AG08396 (cell line): Measurements from ENCODE around the gene TMEM178A.
A peak's percentile ranks its signal among the peaks of the same experiment; 100 is the strongest.
"Not testable (repeated sequence)": the region's sequence is repeated elsewhere in the genome, so short reads cannot be mapped to it uniquely, and the experiment has no call there.

Experiments used
- DNase-seq: peaks from one replicate; pipeline ENCODE4 v3.0.0; 2012; ENCODE audit warnings: low spot score, mixed read lengths

TMEM178A gene

DNA sequence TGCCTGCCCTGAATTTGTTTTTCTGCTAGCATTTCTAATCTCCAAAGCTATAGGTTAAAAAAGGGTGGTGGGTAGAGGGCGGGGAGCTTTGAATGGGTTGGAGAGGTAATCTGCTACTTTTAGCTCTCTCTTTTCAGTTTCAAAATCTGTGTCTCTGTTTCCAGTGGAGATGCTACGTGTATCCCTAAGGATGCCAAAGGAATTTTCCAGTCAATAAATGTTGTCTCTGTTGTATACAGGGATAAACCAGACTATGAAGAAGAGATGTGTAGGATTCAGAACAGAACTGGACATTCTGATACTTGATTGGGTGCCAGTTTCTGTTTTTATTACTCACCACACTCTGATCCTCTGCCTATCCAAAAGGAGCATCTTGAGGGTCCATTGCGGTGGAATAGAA lies 50.1 kb downstream of the TMEM178A start:
- DNase-seq, result no peak

DNA sequence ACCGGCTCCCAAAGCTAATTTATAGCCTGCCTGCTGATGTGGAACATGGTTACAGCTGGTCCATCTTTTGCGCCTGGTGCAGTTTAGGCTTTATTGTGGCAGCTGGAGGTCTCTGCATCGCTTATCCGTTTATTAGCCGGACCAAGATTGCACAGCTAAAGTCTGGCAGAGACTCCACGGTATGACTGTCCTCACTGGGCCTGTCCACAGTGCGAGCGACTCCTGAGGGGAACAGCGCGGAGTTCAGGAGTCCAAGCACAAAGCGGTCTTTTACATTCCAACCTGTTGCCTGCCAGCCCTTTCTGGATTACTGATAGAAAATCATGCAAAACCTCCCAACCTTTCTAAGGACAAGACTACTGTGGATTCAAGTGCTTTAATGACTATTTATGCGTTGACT lies 51.4 kb downstream of the TMEM178A start:
- DNase-seq, result no peak

DNA sequence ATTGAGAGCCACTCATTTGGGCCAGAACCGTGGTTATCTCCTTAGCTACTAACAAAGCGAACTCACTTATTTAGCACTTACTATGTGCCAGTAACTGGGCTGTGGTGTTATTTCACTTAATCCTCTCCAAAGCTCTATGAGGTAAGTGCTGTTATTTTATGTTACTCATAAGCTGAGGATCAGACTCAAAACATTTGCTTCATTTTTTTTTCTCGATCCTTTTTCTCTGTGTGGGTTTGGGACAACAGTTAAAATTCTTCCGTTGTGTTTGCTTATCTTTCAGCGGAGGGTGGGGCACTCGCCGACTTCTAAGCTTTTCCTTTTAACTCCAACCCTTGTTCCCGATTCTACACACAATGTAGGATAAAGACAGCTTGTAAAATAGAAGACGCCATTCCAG lies 52.8 kb downstream of the TMEM178A start:
- peak; percentile 21 for DNase-seq

DNA sequence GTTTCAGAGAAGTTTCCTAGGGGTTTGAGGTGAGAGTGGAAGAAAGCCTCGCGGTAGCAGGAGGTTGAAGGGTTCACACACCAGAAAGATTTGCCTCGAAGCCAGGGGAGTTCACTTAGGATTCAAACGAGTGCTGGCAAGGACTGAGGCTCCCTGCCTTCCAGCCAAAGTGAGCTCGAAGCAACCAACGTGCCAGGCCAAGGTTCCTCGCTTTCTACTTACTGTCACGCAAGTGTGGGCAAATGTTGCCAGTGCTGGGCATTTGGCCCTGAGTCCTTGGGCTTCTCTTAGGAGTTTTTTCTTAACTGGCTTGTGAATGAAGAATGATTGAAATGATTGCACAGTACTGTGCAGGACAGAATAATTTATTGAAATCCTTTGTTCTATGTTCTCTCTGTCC lies 53.6 kb downstream of the TMEM178A start:
- DNase-seq, result no peak

DNA sequence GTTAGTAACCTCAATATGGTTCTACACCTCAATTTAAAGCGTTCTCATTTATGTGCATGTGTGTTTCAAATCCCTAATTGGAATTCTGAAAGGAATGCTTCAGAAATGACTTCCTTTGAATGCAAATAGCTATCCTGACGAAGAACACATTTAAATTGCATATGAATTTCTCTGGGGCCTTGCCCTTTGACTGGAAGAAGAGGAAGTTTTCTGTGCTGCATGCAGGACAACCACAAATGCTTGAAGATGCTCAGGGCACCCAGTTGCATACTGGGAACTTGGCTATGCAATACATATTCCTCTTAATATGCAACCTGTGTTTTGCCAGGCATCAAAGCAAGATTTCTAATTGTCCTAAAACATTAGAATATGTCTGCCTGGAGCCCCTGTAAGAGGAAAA lies 55.3 kb downstream of the TMEM178A start:
- no peak for DNase-seq

DNA sequence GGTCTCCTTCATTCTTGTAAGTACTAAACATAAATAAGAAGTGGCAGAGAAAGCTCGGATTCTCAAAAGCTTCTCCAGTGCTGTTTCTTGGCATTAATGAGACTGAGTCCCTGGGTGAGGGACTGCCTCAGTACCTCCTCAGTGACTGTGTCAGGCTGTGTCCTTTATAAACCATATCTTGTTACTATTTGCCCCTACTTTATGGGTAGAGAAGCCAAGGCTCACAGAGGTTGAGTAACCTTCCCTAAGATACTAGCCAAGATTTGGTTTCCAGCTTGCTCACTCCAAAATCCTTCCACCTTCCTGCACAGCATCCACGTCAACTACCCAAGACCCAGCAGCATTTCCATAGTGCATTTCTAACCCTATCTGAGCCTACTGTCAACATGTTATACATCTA lies 57.8 kb downstream of the TMEM178A start:
- no peak for DNase-seq

DNA sequence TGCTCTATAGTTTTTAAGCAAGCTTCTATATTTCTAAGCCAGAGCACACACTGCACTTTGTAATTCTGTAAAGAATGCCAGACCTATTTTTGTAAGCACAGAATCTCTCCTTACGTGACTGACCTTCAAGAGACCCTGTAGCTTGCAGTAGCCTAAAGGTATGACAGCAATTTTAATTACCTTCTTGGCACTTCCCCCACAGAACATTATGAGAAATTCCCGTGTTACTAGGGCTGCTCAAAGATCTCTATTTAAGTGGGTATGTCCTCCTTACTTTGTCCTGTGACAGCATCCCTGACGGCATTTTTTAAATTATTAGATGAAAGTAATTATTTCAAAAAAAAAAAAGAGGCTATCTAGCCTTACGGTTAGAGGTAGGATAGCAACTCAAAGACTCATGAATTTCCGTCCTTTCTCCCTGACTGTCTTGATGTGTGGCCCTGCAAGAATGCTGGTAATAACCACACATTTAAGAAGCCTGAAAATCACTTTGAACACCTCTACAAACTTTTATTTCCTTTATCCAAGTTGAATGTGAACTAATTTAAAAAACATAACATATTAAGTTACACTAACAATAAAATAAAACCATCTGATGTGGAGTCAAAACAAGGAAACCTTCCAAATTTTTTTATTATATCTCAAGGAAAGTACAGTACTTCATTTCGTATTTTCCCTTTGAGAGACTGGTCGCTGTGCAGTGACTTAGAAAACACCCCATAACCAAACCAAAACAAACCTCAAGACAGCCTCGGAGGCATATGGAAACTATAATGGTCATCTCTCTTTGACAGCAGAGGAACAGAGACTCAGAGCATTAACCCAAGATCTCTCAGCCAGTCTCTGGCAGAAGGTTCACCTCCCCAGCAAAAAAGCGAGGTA lies 58.5 kb downstream of the TMEM178A start:
- DNase-seq, result no peak

DNA sequence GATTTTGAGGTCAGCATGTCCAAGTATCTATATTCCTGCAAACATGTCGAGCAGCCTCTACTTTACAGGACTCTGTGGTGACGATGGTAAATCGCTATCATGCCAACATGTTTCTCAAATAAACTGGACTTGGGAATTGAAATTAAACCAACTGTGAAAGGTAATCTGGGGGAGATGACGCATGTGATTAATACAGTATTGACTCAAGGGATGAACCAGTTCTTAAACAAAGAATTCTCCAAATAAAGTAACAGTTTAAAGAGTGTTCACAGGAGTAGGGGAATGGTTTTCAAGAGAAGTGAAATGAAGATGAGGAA lies 59.1 kb downstream of the TMEM178A start:
- DNase-seq, result no peak

DNA sequence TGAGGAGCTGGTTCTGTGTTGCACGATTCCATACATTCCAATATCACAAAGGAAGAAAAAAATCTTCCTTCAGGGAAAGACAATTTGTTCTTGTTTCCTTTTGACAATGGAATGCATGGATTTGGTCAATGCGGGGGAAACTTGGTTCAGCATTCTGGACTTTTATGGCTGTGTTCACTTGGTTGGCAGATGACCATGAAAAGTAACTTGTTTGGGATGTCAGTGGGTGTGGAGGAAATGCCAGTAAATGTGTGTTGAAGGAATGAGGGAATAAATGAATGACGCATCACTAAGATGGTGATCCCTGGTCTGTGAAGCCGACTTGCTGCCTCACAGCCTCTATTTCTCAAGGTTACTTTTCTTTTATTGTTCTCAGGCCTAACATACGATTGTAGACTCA lies 59.7 kb downstream of the TMEM178A start:
- no peak for DNase-seq

DNA sequence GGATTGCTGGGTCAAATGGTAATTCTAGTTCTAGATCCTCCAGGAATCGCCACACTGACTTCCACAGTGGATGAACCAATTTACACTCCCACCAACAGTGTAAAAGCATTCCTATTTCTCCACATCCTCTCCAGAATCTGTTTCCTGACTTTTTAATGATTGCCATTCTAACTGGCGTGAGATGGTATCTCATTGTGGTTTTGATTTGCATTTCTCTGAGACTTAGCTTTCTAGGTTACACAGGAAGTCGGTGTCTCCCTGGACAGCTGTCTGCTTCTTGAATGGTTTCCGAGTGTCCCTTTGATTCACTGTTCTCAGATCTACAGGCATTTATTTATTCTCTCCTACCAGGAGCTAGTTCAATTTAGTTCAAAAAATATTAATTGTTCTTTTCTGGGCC lies 62.4 kb downstream of the TMEM178A start:
- not testable (repeated sequence) for DNase-seq

DNA sequence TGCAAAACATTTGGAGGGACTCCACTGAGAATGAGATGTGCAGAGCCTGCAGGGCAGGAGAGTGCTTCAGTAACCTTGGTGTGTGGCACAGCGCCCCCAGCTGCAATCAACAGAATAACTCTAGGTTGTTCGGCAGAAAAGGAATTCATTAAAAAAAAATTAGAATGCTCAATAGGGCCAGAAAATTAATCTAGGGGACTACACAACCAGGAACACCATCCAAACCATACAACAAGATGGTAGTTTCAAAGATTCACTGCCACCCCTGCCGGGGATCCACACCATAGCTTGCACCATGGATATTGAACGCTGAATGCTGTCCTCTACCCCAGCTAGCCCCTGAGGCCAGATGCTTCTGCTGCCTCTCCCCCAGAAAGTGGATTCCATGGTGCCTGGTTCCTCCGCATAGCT lies 63.2 kb downstream of the TMEM178A start:
- peak; percentile 28 for DNase-seq

DNA sequence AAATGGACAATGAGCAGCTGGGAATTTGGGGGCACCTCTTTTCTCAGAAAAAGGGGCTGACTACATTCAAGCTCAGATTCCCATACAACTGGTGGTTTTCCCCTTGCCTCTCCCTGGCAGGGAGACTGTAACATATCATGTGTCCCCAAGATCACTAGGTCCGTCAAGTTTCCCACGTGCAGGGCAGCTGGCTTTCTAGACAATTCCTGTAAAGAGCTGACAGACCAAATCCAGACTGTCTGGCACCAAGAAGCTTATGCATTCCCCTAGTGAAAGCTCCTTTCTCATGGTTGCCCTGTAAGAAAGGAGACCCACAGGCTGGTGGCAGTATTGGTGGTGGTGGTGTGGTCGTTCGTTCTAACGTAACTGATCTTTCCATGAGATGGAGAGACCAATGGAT lies 64.6 kb downstream of the TMEM178A start:
- DNase-seq, result no peak

DNA sequence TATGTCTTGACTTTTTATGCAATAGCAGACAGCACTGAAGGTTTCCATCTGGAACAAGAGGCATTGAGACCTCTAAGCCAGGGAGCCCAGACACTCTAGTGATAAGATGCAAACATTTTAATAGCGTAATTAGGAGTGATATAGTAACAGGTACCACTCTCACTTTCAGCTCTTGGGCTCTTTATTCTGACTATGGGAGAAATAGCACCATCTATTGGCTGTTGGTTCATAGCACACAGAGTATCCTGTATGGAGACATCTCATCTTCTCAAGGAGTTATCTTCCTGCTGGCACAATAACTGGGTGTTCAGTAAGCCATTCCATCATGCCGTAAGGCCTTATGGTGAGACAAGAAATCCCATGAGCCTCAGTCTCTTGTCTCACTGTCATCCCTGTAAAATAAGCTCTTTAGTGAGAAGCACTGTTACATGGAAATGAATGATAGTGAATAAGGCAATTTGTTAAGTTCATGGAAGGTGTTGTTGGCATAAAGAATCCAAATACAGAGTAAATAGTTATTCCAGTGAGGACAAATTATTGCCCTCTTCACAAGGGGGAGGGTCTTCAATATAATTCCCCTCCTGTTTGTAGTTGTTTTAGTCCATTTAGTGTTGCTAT lies 65.1 kb downstream of the TMEM178A start:
- DNase-seq, result no peak

DNA sequence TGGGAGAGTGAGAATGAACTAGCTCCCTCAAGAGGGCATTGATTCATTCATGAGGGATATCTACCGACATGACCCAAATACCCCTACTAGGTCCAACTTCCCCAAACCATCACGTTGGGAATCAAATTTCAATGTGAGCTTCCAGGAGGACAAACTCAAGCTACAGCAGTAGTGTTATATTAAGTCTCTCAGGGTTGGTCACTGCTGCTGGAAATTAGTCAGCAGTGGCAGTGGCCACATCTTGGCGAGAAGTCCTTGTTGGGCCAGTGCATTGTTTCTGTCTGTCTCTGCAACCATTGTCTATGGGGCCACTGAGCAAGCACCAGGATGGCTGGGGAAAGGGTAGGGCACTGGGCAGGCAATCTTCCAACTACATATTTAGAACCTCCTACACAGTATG lies 65.8 kb downstream of the TMEM178A start:
- no peak for DNase-seq

DNA sequence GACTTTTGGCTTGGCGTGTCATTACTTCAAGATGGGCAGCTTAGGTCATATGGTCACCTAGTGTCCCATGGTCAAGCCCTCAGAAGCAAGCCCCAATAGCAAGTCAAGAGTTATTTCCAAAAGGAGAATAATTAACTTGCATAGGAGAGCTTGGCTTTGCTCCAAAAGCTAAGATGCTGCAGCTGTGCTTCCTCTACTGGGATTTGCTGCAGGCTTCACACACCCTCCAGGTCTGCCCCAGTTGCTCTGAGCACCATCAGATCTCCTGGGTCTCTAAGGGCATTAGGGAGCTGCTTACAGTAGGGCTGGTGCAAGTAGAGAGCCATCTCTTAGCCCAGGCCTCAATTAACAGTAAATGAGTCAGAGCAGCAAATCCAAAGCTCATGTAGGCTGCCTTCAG lies 66.8 kb downstream of the TMEM178A start:
- DNase-seq, result no peak

DNA sequence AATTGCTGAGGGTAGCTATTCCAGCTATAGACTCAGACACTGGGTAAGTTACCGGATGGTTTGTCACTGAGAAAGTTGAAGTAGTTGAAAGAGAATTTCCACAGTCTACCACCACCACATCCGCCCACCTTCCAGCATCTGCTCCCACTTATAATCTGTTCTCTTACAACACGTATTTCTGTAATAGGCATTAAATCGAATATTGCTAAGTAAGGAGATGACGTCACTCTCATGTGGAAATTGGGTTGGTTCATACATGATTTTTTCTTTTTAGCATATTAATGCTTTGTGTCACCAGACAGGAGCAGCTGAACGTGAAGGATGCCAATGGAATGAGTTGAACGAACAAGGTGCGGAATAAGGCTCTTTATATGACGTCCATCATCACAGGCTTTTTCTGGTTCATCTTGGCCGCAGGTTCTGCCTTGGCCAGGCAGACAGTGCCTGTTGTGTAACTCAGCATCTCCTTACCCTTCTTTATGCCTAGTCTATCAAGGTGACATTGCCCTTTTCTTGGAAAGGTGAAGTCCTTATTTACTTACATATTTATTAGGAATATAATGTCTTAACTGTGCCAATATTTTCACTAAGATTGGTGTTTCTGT lies 67.5 kb downstream of the TMEM178A start:
- DNase-seq, result no peak

DNA sequence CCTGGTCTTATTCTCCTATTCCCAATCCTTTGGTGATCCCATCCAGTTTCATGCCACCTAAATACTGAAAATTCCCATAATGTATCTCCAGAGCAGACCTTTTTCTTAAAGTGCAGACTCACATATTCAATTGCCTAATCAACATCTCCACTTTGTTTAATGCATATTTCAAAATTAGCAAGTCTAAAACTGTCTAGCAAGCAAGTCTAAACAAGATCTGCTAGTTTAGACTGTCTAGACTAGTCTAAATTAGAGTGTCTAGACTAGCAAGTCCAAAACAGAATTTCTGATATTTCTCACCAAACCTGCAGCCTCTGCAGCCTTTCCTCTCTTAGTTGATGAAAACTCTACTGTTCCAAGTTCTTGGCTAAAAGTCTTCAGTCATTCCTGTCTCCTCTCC lies 68.7 kb downstream of the TMEM178A start:
- DNase-seq, result no peak

DNA sequence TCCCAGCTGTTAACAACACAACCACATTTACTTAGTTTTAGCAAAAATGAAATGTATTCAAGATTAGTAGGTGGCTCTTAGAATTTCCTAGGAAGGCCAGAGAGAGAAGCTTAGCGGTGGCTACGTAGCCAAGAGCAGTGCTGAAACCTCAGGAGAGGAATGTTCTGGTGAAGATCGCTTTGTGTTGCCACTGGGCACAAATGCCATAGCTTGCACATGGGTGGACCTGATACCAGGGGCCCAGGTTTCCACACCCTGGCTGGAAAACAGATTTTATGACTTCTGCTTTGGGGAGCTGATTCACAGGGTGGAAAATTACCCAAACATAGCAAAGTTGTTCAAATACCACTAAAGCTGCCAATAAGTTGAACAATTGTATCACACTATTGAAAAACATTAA lies 69.9 kb downstream of the TMEM178A start:
- no peak for DNase-seq

DNA sequence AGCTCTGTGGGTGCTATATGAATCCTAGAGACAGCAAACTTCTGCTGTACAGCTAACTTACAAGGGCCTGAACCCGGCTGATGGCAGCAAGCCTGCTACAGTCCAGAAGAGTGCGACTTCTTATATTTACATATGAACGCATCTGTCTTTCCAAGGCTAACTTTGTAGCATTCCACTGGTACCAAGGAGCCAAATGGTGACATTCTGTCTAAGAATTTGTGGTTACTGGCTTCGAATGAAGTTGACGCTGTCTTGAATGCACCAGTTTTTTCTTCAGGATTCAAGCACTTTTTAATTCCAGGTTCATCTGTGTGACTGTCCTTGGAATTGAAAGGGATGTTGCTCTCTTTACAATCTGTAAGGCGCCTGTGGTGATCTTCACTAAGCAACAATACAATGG lies 70.9 kb downstream of the TMEM178A start:
- DNase-seq, result peak; percentile 63

DNA sequence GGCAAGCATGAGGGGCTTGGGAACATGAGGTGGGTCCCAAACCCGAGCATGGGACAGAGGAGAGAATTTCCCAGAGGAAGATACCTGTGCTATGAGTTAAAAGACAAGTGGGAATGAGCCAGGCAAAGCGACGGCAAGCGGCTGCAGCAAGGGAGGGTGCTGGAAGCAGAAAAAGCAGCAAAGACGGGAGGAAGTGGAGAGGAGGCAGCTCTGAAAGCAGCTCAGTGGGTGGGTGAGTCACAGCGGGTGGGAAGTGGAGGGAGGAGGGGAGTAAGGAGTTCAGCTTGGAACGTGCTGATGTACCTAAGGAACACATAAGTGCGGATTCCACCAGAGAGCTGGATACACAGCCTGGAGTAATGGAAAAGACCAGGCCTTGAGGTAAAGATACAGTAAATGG lies 71.9 kb downstream of the TMEM178A start:
- peak; percentile 69 for DNase-seq

DNA sequence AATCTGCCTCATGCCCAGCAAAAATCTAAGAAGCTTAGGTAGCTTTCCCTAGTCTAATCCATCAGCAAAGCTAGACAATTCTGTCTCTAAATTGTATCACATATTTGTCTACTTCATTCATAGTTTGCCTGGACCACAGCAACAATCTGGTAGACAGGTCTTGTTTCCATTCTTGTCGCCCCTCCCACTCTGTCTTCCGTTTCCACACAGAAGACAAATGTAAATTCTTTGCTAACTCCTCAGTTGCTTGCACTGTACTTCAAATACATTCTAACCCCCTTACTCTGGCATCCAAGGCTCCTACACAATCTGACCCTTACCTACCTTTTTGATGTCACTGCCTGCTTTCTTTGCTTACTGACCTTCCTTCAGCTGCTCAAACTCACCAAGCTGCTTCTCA lies 73.2 kb downstream of the TMEM178A start:
- DNase-seq, result no peak

DNA sequence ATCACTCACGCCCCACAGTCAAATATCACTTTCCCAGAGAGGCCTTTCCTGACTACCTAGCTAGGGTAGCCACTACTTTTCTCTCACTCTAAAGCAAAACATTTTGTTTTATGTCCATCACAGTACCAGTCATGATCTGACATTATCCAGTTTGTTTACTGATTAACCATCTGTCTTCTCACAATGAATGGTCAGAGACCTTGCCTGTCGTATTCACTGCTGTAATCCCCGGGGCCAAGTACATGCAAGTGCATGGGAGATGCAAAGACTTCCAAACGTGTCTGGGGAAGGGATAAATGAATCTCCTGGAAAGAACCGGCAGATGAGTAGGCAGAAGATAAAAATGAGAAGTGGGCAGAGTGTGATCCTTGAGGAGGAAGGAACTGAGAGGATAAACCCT lies 73.7 kb downstream of the TMEM178A start:
- no peak for DNase-seq

DNA sequence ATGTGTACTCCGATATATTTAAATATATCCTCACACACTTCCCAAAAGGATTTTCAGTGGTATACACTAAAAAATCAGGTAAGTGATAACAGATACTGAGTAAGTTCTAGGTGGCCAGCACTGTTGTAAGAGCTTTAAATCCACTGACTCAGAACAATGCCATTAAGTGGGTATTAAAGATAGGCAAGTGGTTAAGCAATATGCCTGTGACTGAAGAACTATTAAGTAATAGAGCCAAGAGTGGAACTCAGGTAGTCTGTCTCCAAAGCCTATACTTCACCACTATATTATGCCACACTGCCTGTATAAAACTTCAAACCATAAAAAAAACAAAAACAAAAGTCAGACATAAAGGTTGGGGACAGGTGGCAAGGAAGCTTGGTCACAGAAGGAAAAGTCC lies 76.2 kb downstream of the TMEM178A start:
- no peak for DNase-seq
